HG03066 (cell line): ENCODE measurements around the gene TRIM47.

ENCODE experiments used
- ATAC-seq: cut with Tn5 transposase; IDR thresholded peaks from one replicate; pipeline ENCODE4 v1.9.1; 2021; ENCODE audit warnings: low read depth; ENCODE audit not compliant: unreplicated experiment

The TRIM47 gene

GRCh38 chr17:75878174-75878998, at the start of gene TRIM47:
Gene TRIM47, minus strand, starts transcription at chr17:75878581. Its CDS starts 33 bp downstream, at chr17:75878548.
- no peak for ATAC-seq

GRCh38 chr17:75927286-75927922, 49.0 kb upstream of the TRIM47 start:
- ATAC-seq = no peak

- no peak for ATAC-seq
These were observed 48.1 kb upstream of the TRIM47 start for GRCh38 chr17:75926456-75926855.

GRCh38 chr17:75925912-75926311, 47.5 kb upstream of the TRIM47 start:
- no peak for ATAC-seq

DNA sequence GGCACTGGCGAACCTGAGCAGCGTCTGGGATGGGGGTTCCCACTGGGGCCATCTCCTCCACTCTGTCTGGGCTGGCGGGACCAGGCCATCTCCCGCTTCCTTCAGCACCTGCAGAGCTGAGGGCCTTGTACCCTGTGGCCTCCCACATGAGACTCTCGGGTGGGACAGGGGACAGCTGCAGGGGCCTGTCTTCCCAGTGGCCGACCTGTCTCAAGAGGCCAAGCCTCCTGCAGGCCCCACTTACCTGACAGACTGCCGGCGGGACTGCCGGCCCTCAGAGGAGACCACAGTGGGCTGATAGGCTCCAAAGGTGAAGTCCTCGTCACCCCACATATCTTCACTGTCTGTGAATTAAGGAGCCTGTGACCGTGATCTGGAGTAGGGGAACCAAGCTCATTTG, 46.7 kb upstream of the TRIM47 start:
- ATAC-seq = no peak

DNA sequence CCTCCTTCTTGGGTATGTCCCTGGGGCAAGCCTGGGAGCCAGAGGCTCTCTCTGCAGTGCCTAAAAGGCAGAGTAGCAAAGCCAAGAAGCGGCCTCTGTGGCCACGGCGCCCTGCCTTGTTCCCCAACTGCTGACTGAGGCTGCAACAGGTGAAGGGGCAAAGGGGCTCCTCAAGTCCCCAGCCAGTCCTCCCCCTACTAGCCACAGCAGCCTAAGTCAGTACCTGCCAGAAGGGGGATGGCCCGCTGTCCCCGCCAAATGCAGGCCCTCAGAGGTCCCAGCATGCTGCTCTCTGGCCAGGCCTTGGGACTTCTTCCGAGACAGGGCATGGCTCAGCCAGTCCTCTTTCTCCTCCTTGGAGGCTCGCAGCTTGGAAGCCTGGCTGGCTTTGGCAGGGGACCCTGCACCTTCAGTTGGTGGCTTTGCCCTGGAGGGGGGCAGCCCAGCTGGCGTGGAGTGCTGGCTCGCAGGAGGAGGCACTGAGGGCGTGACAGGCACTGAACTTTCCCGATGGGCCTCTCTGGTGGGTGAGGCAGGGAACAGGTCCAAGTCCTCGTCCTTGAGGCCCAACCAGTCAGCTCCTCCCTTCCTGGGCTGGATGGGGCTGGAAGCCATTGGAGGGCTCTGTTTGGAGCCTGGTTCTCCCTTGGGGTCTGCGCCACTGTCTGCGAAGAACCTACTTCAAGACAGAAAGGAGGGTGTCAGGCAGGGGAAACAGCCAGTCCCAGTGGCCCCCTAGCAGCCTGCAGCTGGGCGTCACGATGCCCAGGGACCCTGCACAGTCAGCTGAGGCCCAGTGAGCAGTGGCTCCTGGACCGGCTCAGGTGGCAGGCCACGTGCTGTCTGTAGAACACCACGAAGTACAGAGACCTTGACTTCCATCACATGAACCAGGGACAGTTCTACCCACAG, 44.8 kb upstream of the TRIM47 start:
- no peak for ATAC-seq

GRCh38 chr17:75922173-75922961, 44.0 kb upstream of the TRIM47 start:
- ATAC-seq = no peak

- no peak for ATAC-seq
These were observed 43.2 kb upstream of the TRIM47 start for GRCh38 chr17:75921596-75921995.

DNA sequence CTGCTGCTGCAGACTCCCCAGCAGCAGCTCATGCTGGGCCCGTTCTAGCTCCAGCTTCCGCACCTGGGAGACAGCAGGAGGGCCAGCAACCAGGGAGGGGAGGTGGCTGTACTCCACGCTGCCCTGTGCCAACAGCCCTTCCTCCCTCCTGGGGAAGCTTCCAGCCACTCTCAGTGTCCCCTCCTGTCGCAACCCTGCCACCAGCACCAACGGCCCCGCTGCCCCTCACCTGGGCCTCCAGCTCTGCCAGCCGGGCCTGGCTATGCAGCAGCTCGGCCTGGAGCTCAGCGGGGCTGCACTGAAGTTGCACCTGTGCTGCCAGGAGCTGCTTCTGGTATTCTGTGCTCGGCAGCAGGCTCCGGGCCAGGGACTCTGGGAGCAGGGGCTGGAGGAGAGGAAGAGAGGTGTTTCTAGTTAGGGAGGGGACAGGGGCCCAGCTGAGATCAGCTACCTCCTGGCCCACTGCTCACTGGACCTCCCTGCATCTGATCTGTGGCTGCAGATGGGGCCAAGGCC, 41.7 kb upstream of the TRIM47 start:
- ATAC-seq = no peak

DNA sequence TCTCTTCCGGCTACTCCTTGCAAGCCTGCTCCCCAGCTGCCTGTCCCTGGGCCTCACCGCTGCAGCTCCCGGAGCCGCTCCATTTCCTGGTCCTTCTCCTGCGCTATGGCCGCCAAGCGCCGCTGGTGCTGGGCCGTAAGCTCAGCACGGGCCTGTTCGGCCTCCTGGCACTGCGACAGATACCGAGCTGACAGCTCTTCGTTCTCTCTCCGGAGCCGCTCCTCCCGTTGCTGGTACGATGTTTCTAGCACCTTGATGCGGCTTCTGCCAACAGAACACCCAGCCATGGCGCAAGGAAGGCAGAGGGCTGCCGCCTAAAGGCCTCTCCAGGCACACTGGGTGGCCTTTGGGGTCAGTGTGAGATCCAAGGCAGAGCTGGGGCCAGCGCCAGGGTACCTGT, 41.2 kb upstream of the TRIM47 start:
- no peak for ATAC-seq

GRCh38 chr17:75917917-75918445, 39.6 kb upstream of the TRIM47 start:
- ATAC-seq = no peak

DNA sequence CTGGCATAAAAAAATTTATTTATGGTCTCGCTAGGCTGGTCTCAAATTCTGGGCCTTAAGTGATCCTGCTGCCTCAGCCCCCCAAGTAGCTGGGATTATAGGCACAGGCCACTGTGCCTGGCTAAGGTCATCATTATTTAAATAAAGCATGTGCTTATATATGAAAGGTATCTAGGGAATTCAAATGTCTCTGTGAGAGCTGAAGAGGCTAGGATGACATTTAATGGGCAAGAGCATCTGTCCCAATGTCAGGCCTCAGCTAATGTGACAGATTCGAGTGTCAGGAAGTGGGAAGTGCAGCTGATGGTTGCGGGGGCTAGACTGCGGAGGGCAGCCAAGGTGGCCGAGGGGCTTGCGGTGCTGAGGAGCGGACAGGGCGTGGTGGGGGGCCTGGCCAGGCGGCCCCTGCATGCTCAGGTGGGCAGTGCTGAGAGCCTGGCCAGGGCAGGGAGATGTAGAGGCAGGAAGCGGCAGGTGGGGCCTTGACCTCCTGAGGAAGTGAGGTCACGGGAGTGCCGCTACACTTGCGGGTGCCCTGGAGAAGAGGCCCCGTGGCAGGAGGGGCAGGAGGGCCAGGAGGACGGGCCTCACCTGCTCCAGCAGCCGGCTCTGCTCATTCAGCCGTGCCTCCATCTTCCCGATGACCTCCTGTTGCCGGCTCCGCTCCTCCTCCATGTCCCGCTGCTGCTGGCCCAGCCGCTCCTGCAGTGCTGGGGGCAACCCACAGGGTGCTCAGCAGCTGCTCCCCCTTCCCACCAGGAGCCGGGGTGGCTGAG, 38.9 kb upstream of the TRIM47 start:
- no peak for ATAC-seq

DNA sequence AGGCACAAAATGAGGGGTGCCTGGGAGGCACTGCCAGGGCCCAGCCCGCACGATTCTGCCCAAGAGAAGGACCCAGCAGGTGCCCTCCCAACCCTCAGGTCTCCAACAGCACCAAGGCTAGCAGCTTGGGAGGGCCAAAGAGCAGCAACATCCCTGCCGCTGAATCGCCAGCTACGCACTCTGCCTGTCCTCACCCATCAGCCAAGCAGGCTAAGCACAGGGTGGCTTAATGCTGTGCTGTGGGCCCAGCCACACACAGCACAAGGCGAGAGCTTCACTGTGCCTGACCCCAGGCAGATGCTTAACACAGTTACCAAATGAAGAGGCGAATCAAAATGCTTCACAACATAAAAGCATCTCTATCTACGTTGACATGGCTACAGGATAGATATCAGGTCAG, 36.9 kb upstream of the TRIM47 start:
- ATAC-seq = no peak

DNA sequence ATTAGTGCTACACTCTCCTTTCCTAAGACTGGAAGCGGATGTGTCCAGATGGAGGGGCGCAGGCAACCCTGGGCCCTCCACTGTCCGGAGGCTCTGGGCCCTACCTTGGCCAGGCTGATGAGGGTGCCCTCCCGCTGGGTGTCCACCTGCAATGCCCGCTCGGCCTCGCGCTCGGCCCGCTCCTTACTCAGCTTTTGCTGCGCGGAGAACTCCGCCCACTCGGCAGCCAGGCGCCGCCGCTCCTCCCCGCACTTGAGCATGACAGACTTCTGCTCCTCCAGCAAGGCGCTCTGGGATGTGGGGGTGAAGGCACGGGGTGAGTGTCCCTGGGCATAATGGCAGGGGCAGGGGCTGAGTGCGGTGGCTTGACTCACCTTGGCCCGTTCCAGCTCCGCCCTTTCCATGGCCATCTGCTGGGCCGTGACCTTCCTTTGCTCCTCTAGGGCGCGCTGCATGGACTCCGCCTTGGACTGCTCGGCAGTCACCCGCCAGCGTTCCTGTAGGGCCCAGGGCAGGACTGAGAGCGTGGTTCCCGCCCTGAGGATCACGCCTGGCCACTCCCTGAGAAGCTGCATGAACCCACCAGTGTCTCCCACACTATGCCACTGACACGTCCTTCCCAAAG, 36.4 kb upstream of the TRIM47 start:
- no peak for ATAC-seq

DNA sequence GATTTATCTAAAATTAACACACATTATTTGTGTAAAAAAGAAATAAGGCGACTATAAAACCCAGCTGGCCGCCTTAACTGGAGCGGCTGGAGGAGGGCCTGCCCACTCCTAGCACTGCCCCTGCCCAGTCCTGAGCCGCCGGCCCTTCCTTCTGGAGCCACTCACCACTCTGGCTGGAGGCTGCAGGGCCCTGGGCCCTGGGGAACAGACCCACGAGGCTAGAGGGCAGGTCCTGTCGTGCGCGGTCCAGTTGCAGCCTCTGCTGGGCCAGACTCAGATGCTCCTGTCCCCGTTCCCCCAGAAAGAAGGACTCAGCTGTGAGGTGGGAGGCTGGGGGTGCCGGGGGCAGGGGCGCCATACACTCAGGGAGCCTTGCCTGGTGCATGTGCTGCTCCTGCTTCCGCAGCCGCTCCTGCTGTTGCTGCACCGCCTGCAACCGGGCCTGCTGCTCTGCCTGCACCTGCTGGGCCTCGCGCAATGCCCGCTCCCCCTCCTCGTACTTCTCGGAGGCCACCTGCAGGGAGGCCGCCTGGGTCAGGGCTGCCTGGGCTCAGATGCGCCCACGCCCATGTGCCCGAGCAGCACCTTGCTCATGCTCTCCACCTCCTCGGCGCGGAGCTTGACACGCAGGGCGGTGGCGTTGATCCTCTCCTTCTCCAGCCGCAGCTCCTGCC, 35.3 kb upstream of the TRIM47 start:
- no peak for ATAC-seq

- ATAC-seq = no peak
These were observed 32.3 kb upstream of the TRIM47 start for GRCh38 chr17:75910699-75911098.

DNA sequence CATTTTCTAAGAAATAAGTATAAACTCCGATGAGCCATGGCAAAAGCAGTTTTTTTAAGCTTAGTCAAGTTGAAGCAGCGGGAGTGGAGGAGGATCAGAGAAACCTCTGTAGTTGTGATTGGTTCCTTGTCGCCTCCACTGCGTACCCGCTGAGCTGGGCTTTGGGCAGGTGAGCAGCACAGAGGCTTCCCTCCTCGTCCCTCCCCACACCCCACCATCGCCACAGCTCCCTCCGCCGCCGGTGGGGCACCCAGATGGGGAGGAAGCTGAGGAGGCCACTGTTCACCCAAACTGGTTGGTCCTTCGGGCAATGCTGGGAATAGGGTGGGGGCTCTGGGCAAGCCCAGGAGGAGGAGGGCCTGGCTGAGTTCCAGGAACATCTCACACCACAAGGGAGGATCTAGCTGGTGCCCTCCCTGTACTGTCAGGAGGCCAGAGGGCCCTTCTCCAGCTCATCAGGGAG, 31.5 kb upstream of the TRIM47 start:
- no peak for ATAC-seq
